ENCODE data around the gene COA3.

DNA sequence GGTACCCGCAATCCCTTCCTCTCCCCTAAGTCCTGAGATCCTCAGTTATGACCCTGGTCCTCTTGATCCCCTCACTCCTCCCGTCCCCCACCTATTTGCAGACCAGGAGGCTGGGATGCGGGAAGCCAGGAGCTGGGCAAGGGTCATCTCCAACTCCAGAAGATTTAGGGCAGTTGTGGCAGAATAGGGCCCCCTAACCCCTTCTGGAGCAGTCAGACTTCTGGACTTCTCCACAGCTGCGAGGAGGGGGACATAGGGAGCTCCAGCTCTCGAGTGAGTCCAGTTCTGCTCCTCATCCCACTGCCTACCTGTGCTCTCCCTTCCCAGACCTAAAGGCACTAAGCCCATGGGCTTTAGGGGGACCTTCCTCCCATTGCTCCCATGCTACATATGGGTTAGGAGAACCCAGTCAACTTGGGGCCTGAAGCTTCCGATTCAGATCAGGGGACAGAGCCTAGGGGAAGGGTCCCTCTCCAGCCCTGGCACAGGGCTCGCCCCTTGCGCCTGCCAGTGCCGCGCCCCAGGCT lies 16.8 kb downstream of the COA3 start:
- TF ChIP-seq, protein P1, sequence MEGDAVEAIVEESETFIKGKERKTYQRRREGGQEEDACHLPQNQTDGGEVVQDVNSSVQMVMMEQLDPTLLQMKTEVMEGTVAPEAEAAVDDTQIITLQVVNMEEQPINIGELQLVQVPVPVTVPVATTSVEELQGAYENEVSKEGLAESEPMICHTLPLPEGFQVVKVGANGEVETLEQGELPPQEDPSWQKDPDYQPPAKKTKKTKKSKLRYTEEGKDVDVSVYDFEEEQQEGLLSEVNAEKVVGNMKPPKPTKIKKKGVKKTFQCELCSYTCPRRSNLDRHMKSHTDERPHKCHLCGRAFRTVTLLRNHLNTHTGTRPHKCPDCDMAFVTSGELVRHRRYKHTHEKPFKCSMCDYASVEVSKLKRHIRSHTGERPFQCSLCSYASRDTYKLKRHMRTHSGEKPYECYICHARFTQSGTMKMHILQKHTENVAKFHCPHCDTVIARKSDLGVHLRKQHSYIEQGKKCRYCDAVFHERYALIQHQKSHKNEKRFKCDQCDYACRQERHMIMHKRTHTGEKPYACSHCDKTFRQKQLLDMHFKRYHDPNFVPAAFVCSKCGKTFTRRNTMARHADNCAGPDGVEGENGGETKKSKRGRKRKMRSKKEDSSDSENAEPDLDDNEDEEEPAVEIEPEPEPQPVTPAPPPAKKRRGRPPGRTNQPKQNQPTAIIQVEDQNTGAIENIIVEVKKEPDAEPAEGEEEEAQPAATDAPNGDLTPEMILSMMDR (IDR thresholded peaks at IDR 0.05), result no peak
- no peak for TF ChIP-seq POLR2A (IDR thresholded peaks at IDR 0.05)

Measured in adrenal gland (tissue), 5 donors.